IPS-11a (cell line): ENCODE measurements around the gene GRAMD4.

ENCODE experiments used
- H3K4me3 ChIP-seq: one replicate; pipeline ENCODE4 v1.5.1; 2013; ENCODE audit warnings: low read depth, low read length, control low read depth

The GRAMD4 gene

DNA sequence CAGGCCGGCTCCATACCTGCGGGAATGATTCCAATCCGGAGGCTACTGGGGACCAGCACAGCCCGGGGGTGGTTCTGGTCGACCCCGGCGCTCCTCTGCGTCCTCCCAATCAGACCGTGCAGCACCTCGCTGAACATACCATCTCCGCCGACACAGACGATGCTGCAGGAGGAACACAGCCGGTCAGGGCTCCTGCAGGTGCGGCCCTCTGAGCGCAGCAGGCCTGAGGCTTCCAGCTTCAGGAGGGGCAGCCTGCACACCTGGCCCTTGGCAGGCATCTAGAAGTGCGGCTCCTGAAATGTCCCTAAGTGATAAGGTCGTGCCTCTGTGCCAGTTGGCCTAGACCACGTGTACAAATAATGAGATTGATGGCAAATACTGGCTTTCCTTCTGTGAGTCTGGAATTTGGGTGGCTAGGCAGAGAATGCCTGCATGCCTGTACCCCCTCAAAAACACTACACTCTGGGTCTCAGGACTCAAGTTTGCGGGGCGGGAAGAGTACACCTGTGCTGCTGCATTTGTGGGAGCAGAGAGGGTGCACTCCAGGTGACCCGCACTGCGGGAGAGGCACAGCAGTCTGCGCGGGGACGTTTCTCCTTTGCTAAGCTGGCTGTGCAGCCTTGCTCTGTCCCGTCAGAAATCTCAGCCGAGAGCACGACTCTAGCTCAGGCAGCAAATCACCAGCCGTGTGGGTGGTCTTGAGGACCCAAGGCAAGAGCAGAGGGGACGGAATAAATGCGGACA lies 87.8 kb downstream of the GRAMD4 start:
- H3K4me3 ChIP-seq, result no peak overlapping the region

DNA sequence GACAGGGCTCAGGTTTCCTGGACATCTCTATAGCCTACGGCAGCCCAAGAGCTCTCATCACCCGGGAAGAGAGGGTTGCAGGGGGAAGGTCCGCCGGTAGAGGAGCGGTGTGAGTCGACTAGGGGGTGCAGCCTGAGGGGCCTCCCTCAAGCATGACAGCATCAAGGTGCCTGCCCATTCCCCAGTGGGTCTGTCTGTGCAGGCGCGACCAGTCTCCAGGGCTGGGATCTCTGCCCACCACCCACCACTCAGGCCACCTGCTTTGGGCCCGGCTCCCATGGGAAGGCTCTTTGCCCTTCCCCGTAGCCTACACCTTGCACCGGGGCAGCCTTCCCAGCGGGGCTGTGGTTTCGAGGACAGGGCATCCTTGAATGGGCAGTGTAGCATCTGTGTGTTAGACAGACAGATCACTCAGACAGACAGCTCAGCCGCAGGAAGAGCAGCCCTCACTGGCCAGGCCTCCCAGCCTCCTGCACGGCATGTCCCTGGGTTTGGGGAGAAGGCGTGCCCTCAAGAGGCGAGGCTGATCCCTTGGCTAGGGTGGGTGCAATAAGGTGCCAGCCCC lies 88.7 kb downstream of the GRAMD4 start:
- no peak overlapping the region for H3K4me3 ChIP-seq

DNA sequence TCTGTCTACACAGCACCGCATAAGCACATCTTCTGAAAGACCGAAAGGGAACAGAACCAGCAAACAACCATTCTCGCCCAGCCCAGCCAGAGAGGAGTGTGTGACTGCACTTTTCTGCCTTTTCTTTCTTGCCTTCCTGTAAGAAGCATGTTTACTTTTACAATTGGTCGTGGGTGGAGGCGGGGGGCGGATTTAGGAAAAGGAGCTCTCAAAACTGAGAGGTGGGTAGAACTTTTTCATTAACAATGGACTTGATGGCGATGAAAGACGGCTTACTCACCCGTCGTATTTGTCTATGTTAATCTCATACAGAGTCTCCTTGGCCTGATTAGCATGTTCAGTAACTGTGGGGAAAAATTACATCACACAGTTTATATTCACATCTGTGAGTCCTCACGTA lies 90.6 kb downstream of the GRAMD4 start:
- H3K4me3 ChIP-seq, result no peak overlapping the region

DNA sequence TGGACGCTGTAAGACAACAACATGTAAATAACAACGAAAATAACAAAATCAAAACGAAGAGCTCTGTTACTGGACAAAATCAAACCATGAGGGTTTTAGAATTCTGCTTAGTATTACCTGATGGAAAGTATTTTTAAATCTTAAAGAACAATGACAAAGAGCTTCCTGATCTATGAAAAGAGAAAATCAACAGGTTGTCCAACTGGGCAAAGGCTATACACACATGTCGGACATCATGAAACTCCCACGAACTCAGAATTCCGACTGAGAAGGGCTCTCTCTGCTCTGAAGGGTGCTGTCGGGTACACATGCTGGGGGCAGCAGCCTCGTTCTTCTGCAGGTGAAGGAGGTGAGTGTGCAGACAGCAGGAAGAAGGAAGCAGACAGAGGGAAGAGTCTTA lies 92.1 kb downstream of the GRAMD4 start:
- H3K4me3 ChIP-seq, result no peak overlapping the region

DNA sequence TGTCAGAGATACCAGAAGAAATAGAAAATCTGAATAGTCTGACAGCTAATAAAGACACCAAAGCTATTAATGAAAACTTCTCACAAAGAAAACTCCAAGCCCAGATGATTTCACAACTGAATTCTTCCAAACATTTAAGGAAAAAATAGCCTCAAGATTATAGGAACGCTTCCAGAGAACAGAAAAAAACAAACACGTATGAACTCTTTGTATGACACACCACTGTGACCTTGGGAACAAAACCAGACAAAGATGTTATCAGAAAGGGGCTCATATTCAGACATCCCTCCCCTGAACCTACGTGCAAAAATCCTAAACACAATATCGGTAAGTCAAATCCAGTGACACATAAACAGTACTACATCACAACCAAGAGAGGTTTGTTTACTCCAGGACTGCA lies 94.4 kb downstream of the GRAMD4 start:
- no peak overlapping the region for H3K4me3 ChIP-seq

DNA sequence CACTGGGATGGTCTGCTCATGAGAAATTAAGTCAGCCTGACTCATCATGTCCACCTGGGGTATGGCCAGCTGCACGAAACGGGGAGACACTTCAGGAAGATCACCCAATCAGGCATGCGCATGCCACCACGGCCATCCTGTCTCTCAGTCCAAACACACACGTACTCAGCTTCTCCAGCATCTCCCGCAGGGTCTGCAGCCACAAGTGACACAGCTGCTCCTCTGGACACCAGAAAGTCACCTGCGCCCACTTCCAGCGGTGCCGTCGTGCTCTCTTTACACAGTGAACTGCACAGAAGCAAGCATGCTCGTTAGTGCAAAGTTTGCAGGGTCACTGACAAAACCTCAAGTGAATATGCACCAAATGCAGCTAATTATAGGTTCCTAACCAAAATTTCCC lies 99.7 kb downstream of the GRAMD4 start:
- no peak overlapping the region for H3K4me3 ChIP-seq

DNA sequence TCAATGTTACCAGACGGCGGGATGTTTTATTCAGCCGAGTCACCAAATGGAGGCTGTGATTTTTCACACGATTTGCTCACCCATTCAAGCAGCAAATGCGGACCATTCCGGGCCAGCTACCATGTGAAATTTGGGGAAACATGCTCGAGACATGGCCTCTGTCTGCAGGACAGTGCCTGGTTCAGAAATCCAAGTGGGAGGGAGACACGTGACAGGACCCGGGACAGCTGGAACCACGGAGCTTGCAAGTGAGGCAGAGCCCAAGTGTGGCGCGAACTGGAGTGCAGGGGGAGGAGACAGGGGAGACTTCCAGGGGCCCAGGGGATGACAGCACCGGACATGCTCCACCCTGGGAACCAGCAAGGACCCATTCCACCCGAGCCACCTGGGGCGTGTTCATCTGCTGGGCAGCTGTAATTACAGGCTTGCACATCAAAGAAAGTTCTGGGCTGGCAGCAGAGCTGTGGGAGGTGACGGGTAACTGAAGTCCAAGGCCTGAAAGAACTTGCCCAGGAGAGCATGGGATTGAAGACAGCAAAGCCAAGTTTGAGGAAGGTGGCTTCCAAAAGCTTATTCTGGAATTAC lies 101.4 kb downstream of the GRAMD4 start:
- H3K4me3 ChIP-seq, result no peak overlapping the region

DNA sequence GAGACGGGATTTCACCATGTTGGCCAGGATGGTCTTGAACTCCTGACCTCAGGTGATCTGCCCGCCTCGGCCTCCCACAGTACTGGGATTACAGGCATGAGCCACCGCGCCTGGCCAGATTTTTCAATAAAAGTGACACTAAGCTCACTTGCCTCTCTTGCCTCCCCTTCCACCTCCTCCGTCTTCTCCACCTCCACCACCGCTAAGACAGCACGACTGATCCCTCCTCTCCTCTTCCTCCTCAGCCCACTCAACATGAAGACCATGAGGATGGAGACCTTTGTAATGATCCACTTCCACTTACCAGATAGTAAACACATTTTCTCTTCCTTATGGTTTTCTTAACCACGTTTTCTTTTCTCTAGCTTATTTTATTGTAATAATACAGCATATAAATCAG lies 103.7 kb downstream of the GRAMD4 start:
- H3K4me3 ChIP-seq, result no peak overlapping the region

DNA sequence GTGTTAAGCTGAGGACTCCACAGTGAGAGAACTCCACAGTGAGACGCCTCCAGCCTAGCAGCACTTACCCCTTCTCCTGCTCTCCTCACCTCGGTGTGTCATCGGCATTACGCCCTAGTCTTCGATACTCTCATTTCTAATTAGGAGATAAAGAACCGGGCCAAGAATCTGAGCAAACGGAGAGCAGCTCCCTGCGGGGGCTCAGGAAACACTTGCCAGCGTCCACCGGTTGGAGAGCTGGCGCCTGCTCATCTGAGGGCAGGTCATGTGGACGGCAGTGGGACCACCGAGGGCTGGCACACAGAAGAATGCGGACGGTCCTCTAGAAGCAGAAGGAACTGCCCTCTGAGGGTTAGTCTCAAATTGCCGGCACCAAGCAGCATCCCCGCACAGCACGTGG lies 104.9 kb downstream of the GRAMD4 start:
- H3K4me3 ChIP-seq, result no peak overlapping the region

DNA sequence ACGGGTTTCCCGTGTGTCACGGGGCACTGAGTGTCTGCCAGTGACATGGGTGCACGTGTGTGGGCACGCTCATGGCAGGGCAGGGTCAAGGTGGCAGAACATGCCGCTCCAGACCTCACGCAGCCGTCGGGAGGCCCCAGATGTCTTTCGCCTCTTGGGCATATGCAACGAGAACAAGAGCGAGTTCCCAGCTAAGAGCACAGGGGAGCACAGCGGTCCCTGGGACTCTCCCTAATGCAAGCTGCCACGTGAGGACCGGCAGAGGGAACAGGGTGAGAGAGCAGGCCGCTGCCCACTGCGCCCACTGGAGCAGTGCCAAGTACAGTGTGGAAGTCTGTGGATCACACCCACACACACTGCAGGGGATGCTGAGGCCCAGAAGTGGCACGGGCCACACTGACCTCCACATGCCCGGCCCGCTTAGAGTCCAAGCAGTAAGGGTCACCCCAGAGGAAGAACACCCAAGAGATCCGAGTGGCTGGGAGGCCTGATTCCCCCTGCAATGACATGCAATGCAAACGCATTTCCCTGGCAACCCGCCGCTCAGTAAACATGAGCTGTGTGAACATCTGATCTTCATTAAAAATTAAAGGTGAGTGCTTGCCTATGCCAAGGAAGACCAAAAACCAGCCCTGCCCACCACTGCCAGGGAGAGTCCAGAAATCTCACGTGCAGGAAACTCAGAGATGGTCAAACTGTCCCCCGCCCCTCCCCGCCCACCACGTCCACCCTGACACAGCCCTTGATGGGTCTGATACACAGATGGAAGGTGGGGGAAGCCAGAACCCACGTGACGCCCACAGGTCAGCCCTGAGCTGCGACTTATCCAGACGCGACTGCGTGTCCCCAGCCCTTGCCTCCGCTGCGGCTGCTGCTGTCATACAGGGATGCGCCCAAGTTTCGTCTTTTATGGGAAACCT lies 106.1 kb downstream of the GRAMD4 start:
- no peak overlapping the region for H3K4me3 ChIP-seq

DNA sequence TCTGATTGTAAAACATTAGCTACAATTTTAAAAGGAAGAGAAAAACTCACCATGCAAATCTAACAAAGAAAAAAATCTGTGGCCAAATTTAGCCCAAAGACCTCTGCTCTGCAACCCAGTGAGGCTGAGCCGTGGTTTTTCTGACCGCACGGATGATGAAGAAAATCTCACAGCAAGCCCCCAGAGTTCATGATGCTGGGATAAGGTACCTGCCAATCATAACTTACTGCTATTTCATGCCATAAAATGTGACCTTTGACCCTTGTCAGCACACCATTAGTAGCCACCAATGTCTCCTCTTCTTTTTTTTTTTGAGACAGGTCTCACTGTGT lies 106.8 kb downstream of the GRAMD4 start:
- no peak overlapping the region for H3K4me3 ChIP-seq

DNA sequence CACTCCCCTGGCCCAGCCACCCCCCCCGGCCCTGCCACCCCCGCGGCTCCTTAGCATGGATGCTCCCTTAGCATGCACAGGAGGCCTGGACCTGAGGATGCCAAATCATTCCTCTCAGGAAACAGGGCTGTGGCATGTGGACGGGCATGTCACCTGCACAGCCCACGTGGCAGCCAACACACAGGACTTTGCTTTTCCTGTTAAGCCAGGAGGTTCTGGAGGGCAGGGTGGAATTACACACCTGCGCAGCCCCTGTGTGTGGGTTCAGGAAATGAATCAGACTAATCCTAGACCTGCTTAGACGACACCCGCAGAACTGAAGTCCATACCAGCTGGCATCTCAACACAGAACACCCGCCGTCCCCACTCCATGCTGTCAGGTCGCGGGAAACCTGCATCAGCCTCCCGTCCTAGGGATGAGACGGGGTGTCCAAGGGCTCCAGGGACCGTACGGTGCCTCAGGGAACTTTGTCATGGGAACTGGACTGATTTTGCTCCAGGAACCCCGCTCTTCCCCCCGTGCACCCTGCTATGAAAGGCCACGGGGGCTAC lies 107.7 kb downstream of the GRAMD4 start:
- H3K4me3 ChIP-seq, result no peak overlapping the region

DNA sequence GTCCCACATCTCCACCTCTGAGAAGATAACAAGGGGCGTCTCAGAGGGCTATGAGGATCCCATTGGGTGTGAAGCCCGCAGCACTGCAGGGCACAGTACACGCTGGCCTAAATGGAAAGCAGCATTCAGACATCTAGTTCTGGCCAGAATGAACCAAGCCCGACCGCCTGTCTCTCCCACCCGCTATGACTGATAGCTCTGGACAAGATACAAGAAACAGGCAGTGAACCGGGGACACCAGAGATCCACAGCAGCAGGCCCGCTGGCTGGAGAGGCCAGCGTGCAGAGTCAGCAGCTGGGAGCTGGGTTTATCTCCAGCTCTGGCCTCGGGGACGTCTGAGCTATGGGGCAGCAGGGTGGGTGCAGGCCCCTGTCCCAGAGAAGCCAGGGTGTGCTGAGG lies 108.3 kb downstream of the GRAMD4 start:
- H3K4me3 ChIP-seq, result no peak overlapping the region
